Left renal cortex interstitium (tissue), 4 donors: Measurements from ENCODE around the gene ENOPH1. TPM values are rescaled to one million over a fixed set of nuclear protein-coding genes. Genes with fewer than 3 reads are reported as not detected.
"Not testable (repeated sequence)": the region's sequence is repeated elsewhere in the genome, so short reads cannot be mapped to it uniquely, and the experiment has no call there.

Experiments
- DNase-seq, 4 donors: peaks; one replicate each; pipeline ENCODE4 v3.0.0-alpha.2; 2013; ENCODE audit warnings: low read depth in 4 of 4, low spot score in 2 of 4, missing footprints in 1 of 4
- polyA plus RNA-seq, 4 donors: library from polyadenylated mRNA; unstranded; fragments of 120-200 nt; gene quantifications; one replicate each; pipeline ENCODE4 v1.2.1, GENCODE V29; 2013; ENCODE audit not compliant: insufficient read length in 4 of 4

Gene ENOPH1
- polyA plus RNA-seq, 4 donors = 59.4 to 78.9 (median 69.9) TPM

- no peak for DNase-seq
Observed at GRCh38 chr4:82463221-82463620, 32.8 kb downstream of the ENOPH1 start.

DNA sequence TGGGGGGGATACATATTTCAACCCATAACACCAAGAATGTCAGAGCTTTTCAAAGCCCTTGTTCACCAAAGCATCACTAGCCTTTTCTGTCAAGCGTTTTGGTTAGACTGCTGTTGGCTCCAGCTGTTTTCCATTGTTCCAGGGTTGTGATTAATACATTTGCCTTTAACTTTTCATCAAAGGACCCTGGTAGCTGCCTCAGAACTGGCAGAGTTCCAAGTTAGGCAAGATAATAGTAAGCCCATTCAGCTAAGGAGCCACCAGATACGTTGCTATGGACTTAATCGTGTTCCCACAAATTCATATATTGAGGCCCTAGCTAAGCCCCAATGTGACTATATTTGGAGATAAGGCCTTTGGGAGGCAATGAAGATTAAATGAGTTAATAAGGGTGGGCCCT lies 37.1 kb downstream of the ENOPH1 start:
- DNase-seq = no peak

- no peak for DNase-seq
Observed at GRCh38 chr4:82469791-82470345, 39.5 kb downstream of the ENOPH1 start.

DNA sequence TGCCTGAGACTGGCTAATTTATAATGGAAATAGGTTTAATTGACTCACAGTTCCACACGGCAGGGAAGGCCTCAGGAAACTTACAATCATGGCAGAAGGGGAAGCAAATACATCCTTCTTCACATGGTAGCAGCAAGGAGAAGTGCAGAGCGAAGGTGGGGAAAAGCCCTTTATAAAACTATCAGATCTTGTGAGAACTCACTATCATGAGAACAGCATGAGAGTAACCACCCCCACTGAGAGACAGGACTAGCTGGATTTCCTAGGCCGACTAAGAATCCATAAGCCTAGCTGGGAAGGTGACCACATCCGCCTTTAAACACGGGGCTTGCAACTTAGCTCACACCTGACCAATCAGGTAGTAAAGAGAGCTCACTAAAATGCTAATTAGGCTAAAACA lies 42.7 kb downstream of the ENOPH1 start:
- DNase-seq = not testable (repeated sequence)

DNA sequence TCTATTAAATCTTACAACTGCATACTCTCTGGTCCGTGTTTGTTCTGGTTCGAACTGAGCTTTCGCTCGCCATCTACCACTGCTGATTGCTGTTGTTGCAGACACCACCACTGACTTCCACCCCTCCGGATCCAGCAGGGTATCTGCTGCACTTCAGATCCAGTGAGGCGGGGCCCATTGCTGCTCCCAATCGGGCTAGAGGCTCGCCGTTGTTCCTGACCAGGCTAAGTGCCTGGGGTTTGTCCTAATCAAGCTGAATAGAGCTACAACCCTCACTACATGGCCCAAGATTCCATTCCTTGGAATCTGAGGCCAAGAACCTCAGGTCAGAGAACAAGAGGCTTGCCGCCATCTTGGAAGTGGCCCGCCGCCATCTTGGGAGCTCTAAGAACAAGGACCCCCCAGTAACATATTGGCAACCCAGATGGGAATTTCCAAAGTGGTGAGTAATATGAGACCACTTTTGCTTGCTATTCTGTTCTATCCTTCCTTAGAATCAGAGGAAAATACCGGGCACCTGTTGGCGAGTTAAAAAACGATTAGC lies 43.3 kb downstream of the ENOPH1 start:
- no peak for DNase-seq

DNA sequence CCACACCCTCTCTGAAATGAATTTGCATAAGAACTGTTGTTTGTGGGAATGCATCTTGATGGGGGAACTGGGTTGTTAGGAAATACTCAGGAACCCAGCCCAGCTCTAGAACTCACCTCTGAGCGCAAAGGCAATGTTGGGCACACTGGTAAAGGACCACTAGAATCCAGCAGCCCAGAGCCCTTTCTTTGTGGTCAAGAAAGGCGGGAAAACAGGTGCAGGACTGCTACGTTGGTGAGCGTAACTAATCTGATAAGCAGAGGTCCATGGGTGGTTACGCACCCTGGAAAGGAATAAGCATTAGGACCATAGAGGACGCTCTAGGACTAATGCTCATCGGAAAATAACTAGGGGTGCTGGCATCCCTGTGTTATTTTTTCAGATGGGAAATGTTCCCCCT lies 45.5 kb downstream of the ENOPH1 start:
- not testable (repeated sequence) for DNase-seq

GRCh38 chr4:82477469-82477868 lies 47.1 kb downstream of the ENOPH1 start:
- not testable (repeated sequence) for DNase-seq

GRCh38 chr4:82479562-82479961 lies 49.2 kb downstream of the ENOPH1 start:
- DNase-seq = no peak

GRCh38 chr4:82480771-82481505 lies 50.5 kb downstream of the ENOPH1 start:
- no peak for DNase-seq

DNA sequence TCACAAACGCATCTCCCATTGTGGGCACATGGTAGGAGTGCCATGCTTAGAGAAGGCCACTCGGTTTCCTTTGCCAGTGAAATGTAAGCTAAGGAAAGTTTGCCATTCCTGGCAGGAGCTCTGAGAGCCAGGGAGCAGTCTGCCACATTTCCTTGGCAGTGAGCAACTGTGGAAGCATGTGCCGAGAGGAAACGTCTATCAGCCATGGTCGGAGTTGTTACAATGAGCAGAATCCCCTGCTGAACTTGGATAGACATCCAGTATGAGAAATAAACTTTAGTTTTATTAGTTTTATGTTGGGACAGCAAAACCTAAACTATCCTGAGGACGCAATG lies 51.1 kb downstream of the ENOPH1 start:
- no peak for DNase-seq

GRCh38 chr4:82482387-82482786 lies 52.0 kb downstream of the ENOPH1 start:
- no peak for DNase-seq

DNA sequence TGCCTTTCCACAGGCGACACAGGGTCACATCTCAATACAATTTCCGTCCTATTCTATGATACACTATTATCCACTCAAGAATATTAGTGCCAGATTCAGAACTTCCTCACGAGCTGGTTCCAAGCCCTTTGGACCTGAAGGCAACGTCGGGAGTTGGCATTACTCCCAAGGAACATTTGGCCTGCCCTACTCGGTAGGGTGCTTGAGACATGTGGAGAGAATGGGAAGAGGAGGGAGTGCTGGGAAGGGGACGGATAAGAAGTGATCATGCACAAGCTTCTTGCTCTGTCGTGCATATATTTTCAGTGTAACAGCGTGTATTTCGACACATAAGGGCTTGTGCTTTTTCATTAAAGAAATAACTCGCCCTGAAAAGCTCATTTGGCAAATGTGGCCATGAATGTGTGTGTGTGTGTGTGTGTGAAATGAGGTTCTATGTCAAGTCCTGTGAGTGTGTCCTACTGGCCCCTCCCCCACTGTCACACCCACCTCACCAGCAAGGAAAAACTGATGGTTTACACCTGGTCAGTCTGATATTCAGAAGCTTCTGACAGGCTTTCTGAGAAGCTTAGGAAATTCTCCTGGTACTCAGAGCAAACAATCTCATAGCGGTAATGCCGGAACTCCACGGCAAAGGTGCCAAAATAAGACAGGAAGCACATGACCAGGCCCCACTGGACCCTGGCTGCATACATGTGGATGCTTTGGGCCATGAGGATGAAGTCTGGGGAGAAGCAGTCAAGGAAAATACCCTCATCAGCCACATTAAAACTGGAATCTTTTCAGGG lies 54.8 kb downstream of the ENOPH1 start:
- DNase-seq = no peak

- no peak for DNase-seq
Observed at GRCh38 chr4:82489076-82489475, 58.7 kb downstream of the ENOPH1 start.

DNA sequence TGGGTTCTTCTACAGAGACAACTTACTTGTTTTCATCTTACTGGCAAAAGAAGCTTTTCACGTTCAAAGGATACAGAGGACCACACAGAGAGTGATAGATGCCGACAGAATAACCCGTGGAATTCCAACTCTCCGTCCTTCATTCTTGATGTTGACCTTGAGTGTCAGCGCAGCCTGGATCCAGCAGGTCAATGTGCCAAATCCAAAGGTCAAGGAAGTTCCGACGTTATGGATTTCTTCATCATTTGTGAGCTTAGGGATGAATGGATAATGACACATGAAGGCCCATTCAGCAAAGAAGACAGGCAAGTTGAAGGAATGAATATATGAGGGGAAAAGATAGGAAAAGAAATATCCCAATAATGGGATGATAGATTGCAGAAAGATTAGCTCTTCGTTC lies 59.6 kb downstream of the ENOPH1 start:
- DNase-seq = no peak

- DNase-seq = no peak
Observed at GRCh38 chr4:82491251-82491960, 61.0 kb downstream of the ENOPH1 start.

DNA sequence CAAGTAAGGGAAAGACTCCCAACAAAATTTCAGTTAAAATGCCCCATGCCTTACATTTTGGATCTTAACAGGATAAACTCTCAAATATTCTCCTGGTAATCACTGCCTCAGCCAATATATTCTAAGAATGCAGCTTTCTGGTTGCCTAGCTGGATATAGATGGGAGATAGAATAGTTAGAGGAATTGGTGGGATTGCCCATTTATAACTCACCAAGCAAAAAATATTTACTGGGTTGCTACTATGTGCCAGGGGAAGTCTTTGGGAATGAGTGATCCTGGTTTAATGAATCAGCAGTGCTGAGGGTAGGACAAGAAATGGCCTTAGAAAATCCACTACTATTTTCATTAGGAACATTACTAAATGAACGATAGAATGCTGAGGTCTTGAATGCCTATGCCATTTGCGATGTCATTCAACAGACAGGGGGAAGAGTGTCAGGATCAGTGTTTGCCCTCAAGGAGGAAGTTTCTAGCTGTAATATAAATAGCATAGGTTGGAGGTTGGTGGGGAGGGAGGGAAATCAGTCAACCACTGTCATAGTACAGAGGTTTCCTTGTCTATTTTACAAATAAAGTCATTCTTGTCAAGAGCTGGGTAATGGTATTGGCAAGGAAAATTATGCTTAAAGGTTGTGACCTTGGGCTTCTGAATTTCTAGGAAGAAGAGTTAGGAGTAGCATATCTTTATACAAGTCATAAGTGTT lies 63.5 kb downstream of the ENOPH1 start:
- no peak for DNase-seq

DNA sequence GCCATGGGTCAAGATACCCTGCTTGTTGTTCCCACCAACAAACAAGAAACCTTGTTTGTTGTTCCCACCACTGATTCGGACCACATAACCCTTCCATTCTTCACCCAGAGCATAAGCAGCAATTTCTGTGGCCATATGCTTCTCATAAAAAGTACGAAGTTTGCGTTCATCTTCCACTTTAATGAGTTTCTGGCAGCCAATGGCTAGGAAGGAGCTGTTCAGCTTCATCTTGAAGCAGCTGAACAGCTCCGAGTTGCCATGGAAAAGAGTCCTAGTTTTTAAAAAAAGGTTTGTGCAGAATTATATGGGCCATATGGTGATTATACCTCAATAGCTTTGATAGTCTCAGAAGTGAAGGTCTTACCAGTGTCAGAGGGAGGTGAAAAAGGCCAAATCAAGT lies 65.3 kb downstream of the ENOPH1 start:
- DNase-seq = no peak

- DNase-seq = no peak
Observed at GRCh38 chr4:82496349-82496748, 66.0 kb downstream of the ENOPH1 start.

GRCh38 chr4:82499738-82500434 lies 69.5 kb downstream of the ENOPH1 start:
- DNase-seq = no peak
